ENCODE results near the gene GPRIN1. TPM values are rescaled to one million over a fixed set of nuclear protein-coding genes. Genes with fewer than 3 reads are reported as not detected.
A peak's percentile ranks its signal among the peaks of the same experiment; 100 is the strongest.

GPRIN1 gene
- total RNA-seq, 1 donor from 2014 or later, result 0.67 TPM

GRCh38 chr5:176597417-176598389, 12.3 kb downstream of the GPRIN1 start:
- no peaks in the 10 kb centered on the region for H3K36me3 ChIP-seq
- H3K27ac Mint-ChIP-seq, result no peak overlapping the region
- no peak for TF ChIP-seq EZH2 (IDR thresholded peaks at IDR 0.05)
- no peak for TF ChIP-seq EZH2phosphoT487 (IDR thresholded peaks at IDR 0.05)
- TF ChIP-seq CTCF (IDR thresholded peaks at IDR 0.05), result no peak
- no peaks in the 10 kb centered on the region for H3K79me2 ChIP-seq (ENCODE audit: low read depth)
- H3F3A ChIP-seq (ENCODE audit: low read depth), result peaks cover 4% of the 10 kb centered on the region
- peak overlapping the region; percentile 62 for H3K4me2 ChIP-seq
- H3K9me3 ChIP-seq (ENCODE audit: low read depth), result no peaks in the 10 kb centered on the region
- H4K20me1 ChIP-seq (ENCODE audit: low read depth), result no peaks in the 10 kb centered on the region
- no peak overlapping the region for H2AFZ ChIP-seq (replicated peaks)
- H3K4me3 ChIP-seq, result no peak overlapping the region
- peaks cover 9% of the 10 kb centered on the region for H3K27me3 Mint-ChIP-seq (ENCODE audit: insufficient read depth, low read depth)
- no peak for DNase-seq (ENCODE audit: low spot score)
- peaks cover 12% of the 10 kb centered on the region for H3K4me1 Mint-ChIP-seq
- no peak overlapping the region for H3K9ac ChIP-seq
- H3K9me3 Mint-ChIP-seq, result no peaks in the 10 kb centered on the region
- H3K36me3 Mint-ChIP-seq, result peaks cover 10% of the 10 kb centered on the region
- H3K4me1 ChIP-seq, result no peaks in the 10 kb centered on the region
- no peak overlapping the region for H3K4me3 Mint-ChIP-seq
- no peak overlapping the region for H3K27ac ChIP-seq
- peaks cover 24% of the 10 kb centered on the region for H3K27me3 ChIP-seq

- Histone ChIP-seq H3K4me3 (peak overlapping the region; percentile 42), H3K36me3 (no peaks in the 10 kb centered on the region), H3K27ac (no peak overlapping the region), H3K4me2 (peak overlapping the region; percentile 62), H2AFZ (replicated peaks) (peak overlapping the region; percentile 72), H3K4me1 (no peaks in the 10 kb centered on the region), H3K9ac (no peak overlapping the region), H3K9me3 (ENCODE audit: low read depth) (no peaks in the 10 kb centered on the region), H3F3A (ENCODE audit: low read depth) (peaks cover 4% of the 10 kb centered on the region), H3K27me3 (peaks cover 24% of the 10 kb centered on the region), H3K79me2 (ENCODE audit: low read depth) (no peaks in the 10 kb centered on the region), H4K20me1 (ENCODE audit: low read depth) (no peaks in the 10 kb centered on the region)
- Mint-ChIP-seq H3K36me3 (peaks cover 10% of the 10 kb centered on the region), H3K27me3 (ENCODE audit: insufficient read depth, low read depth) (peaks cover 9% of the 10 kb centered on the region), H3K9me3 (no peaks in the 10 kb centered on the region), H3K27ac (no peak overlapping the region), H3K4me1 (peaks cover 4% of the 10 kb centered on the region), H3K4me3 (no peak overlapping the region)
- DNase-seq (ENCODE audit: low spot score), result peak; percentile 79
- TF ChIP-seq EZH2 (IDR thresholded peaks at IDR 0.05), result no peak
- peak; percentile 41 for TF ChIP-seq CTCF (IDR thresholded peaks at IDR 0.05)
- TF ChIP-seq EZH2phosphoT487 (IDR thresholded peaks at IDR 0.05), result no peak
Measured at GRCh38 chr5:176596689-176597416, 13.1 kb downstream of the GPRIN1 start.

GRCh38 chr5:176596069-176596644, 13.8 kb downstream of the GPRIN1 start:
- H3K36me3 Mint-ChIP-seq, result peaks cover 10% of the 10 kb centered on the region
- Histone ChIP-seq H3K9ac (no peak overlapping the region), H3K79me2 (ENCODE audit: low read depth) (no peaks in the 10 kb centered on the region), H3K27ac (no peak overlapping the region), H4K20me1 (ENCODE audit: low read depth) (no peaks in the 10 kb centered on the region), H3K9me3 (ENCODE audit: low read depth) (no peaks in the 10 kb centered on the region), H3F3A (ENCODE audit: low read depth) (peaks cover 8% of the 10 kb centered on the region), H3K27me3 (peaks cover 24% of the 10 kb centered on the region), H2AFZ (replicated peaks) (no peak overlapping the region), H3K4me2 (peak overlapping the region; percentile 35), H3K36me3 (no peaks in the 10 kb centered on the region), H3K4me1 (no peaks in the 10 kb centered on the region), H3K4me3 (no peak overlapping the region)
- H3K4me3 Mint-ChIP-seq, result no peak overlapping the region
- peak overlapping the region; percentile 53 for H3K27ac Mint-ChIP-seq
- H3K27me3 Mint-ChIP-seq (ENCODE audit: insufficient read depth, low read depth), result peaks cover 9% of the 10 kb centered on the region
- no peak for DNase-seq (ENCODE audit: low spot score)
- no peak for TF ChIP-seq CTCF (IDR thresholded peaks at IDR 0.05)
- no peak for TF ChIP-seq EZH2 (IDR thresholded peaks at IDR 0.05)
- TF ChIP-seq EZH2phosphoT487 (IDR thresholded peaks at IDR 0.05), result no peak
- no peaks in the 10 kb centered on the region for H3K4me1 Mint-ChIP-seq
- no peaks in the 10 kb centered on the region for H3K9me3 Mint-ChIP-seq
